ENCODE results near the gene GLMP. TPM values are rescaled to one million over a fixed set of nuclear protein-coding genes. Genes with fewer than 3 reads are reported as not detected.

The GLMP gene
- total and polyA plus RNA-seq, 10 donors = 25.5 to 54.4 (median 34.0) TPM

DNA sequence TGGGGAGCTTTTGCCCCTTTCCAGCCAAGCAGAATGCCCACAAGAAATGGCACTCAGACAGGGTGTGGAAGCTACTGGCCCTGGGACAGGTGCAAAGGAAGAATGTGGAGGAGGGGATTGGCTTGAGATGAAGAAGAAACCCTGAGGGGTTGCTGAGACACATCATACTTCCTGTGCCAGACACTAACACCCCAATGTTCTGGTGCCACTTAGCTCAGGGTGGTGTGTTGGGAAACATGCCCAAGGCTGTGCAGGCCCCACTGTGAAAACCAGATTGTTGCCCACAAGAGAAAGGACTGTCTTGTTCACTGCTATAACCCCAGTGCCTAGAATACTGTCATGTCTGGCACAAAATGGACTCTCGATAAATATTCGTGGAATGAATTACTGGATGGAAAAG, 37.8 kb downstream of the GLMP start:
- DNase-seq = no peak
- intact Hi-C loops (cut with DNase I; ENCODE audit: low total_unique reads) = no loop called here
- H3K27me3 ChIP-seq (replicated peaks in 1 of 7) = no peaks in the 10 kb centered on the region
- H3K4me3 ChIP-seq = no peak overlapping the region
- 78 to 86% (median 83%) methylated on average over 2 of the region's 2 CpGs for WGBS, 5 donors
- no peaks in the 10 kb centered on the region for H3K9me3 ChIP-seq
- H3K36me3 ChIP-seq = peaks cover 7 to 100% (median 95%) of the 10 kb centered on the region in 6 donors
- H3K4me1 ChIP-seq = peaks cover 0 to 29% (median 2%) of the 10 kb centered on the region in 6 donors
- no peak overlapping the region for H3K27ac ChIP-seq
- TF ChIP-seq, protein P1, sequence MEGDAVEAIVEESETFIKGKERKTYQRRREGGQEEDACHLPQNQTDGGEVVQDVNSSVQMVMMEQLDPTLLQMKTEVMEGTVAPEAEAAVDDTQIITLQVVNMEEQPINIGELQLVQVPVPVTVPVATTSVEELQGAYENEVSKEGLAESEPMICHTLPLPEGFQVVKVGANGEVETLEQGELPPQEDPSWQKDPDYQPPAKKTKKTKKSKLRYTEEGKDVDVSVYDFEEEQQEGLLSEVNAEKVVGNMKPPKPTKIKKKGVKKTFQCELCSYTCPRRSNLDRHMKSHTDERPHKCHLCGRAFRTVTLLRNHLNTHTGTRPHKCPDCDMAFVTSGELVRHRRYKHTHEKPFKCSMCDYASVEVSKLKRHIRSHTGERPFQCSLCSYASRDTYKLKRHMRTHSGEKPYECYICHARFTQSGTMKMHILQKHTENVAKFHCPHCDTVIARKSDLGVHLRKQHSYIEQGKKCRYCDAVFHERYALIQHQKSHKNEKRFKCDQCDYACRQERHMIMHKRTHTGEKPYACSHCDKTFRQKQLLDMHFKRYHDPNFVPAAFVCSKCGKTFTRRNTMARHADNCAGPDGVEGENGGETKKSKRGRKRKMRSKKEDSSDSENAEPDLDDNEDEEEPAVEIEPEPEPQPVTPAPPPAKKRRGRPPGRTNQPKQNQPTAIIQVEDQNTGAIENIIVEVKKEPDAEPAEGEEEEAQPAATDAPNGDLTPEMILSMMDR (IDR thresholded peaks at IDR 0.05 in 8 of 11, conservative IDR thresholded peaks at IDR 0.05 in 3 of 11) = no peak
- TF ChIP-seq POLR2A (IDR thresholded peaks at IDR 0.05) (no peak), POLR2AphosphoS5 (IDR thresholded peaks at IDR 0.05) (no peak)

- H3K27ac ChIP-seq = no peak overlapping the region
- no peaks in the 10 kb centered on the region for H3K27me3 ChIP-seq (replicated peaks in 1 of 7)
- H3K4me3 ChIP-seq = no peak overlapping the region
- intact Hi-C loops (cut with DNase I; ENCODE audit: low total_unique reads) = no loop called here
- 88 to 99% (median 95%) methylated on average over 3 of the region's 3 CpGs for WGBS, 5 donors
- DNase-seq = no peak
- peaks cover 0 to 21% (median 5%) of the 10 kb centered on the region in 6 donors for H3K4me1 ChIP-seq
- TF ChIP-seq, protein P1 (IDR thresholded peaks at IDR 0.05 in 8 of 11, conservative IDR thresholded peaks at IDR 0.05 in 3 of 11) = no peak
- TF ChIP-seq POLR2AphosphoS5 (IDR thresholded peaks at IDR 0.05) (no peak), POLR2A (IDR thresholded peaks at IDR 0.05) (no peak)
- H3K9me3 ChIP-seq = no peaks in the 10 kb centered on the region
- H3K36me3 ChIP-seq = peaks cover 0 to 100% (median 93%) of the 10 kb centered on the region in 6 donors
Observed at GRCh38 chr1:156253634-156254033, 41.8 kb downstream of the GLMP start.

DNA sequence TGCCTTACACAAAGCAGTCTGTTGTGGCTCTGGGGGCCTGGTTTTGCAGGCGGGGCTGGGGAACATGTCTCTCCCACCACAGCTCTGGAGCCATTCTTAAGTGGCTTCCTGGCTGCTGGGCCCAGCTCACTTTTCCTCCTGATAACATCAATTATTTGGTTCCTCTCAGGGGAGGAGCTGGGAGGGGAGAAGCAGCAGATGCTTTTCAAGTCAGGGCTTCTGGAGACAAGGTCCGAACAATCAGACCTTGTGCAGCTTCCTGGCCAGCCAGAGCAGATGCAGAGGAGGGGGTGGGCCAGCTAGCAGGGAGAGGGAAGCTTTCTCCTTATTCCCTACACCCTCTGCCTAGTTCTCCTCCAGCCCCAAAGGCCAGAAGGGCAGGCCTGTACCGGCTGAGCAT, 44.0 kb downstream of the GLMP start:
- Histone ChIP-seq H3K4me3 (no peak overlapping the region), H3K27ac (peak overlapping the region in 2 of 8 donors; percentile 0 to 18), H3K9me3 (no peaks in the 10 kb centered on the region), H3K27me3 (replicated peaks in 1 of 7) (peaks cover 0 to 3% (median 0%) of the 10 kb centered on the region in 7 donors), H3K4me1 (peaks cover 0 to 35% (median 5%) of the 10 kb centered on the region in 6 donors), H3K36me3 (peaks cover 0 to 79% (median 72%) of the 10 kb centered on the region in 6 donors)
- WGBS, 5 donors = 37 to 56% (median 38%) methylated on average over 3 of the region's 3 CpGs
- intact Hi-C loops (cut with DNase I; ENCODE audit: low total_unique reads) = no loop called here
- TF ChIP-seq POLR2A (IDR thresholded peaks at IDR 0.05) = no peak
- TF ChIP-seq POLR2AphosphoS5 (IDR thresholded peaks at IDR 0.05) = peak in 1 of 3 donors; percentile 45
- no peak for DNase-seq

DNA sequence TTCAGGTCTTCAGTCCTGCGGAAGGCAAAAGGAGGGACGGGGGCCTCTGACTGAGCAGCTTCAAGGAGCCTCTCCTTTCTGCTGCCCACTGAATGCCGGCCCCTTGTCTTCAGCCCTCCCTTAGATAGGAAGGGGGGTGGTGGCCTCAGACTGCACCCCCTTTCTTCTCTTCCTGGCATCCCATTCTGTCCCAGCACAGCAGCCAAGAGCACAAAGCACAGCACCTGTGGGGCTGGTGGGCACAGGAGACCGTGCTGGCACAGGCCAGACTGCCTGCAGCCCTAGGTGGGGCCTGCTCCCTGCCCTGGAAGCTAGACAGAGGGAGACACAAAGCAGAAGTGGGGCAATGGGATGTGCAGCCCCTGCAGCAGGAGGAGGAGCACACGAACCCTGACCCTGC, 45.9 kb downstream of the GLMP start:
- Histone ChIP-seq H3K4me1 (peaks cover 11 to 53% (median 21%) of the 10 kb centered on the region in 6 donors), H3K27me3 (replicated peaks in 1 of 7) (peaks cover 0 to 23% (median 12%) of the 10 kb centered on the region in 7 donors), H3K4me3 (no peak overlapping the region), H3K9me3 (no peaks in the 10 kb centered on the region), H3K36me3 (peaks cover 0 to 59% (median 57%) of the 10 kb centered on the region in 6 donors), H3K27ac (no peak overlapping the region)
- no peak for DNase-seq
- intact Hi-C loops (cut with DNase I; ENCODE audit: low total_unique reads) = no loop called here
- TF ChIP-seq POLR2A (IDR thresholded peaks at IDR 0.05) = no peak
- TF ChIP-seq POLR2AphosphoS5 (IDR thresholded peaks at IDR 0.05) = peak in 1 of 3 donors; percentile 42
- TF ChIP-seq, protein P1 (IDR thresholded peaks at IDR 0.05 in 8 of 11, conservative IDR thresholded peaks at IDR 0.05 in 3 of 11) = no peak
- 80 to 93% (median 87%) methylated on average over 5 of the region's 5 CpGs for WGBS, 5 donors

Measured in spleen (tissue), 11 donors.